COLO668 (cell line): ENCODE data around the gene MLLT10.

Experiments
- DNase-seq: peaks from one replicate; lab custom pipeline; 2025; ENCODE audit not compliant: unreplicated experiment; lab: John Stamatoyannopoulos, UW

MLLT10 gene

GRCh38 chr10:21501091-21501490 lies 32.9 kb upstream of the MLLT10 start:
- no peak for DNase-seq

- no peak for DNase-seq
Observed at GRCh38 chr10:21501731-21502347, 32.2 kb upstream of the MLLT10 start.

- no peak for DNase-seq
Observed at GRCh38 chr10:21502348-21502740, 31.7 kb upstream of the MLLT10 start.

- DNase-seq: no peak
Observed at GRCh38 chr10:21503542-21503941, 30.5 kb upstream of the MLLT10 start.

- DNase-seq: no peak
Observed at GRCh38 chr10:21505711-21506278, 28.2 kb upstream of the MLLT10 start.

- DNase-seq: no peak
Observed at GRCh38 chr10:21506351-21506750, 27.7 kb upstream of the MLLT10 start.

- DNase-seq: no peak
Observed at GRCh38 chr10:21507150-21507549, 26.9 kb upstream of the MLLT10 start.

GRCh38 chr10:21508706-21509331 lies 25.2 kb upstream of the MLLT10 start:
- DNase-seq: no peak

- DNase-seq: no peak
Observed at GRCh38 chr10:21509341-21510240, 24.4 kb upstream of the MLLT10 start.

- DNase-seq: no peak
Observed at GRCh38 chr10:21510241-21511094, 23.6 kb upstream of the MLLT10 start.

- DNase-seq: no peak
Observed at GRCh38 chr10:21511095-21511570, 22.9 kb upstream of the MLLT10 start.

GRCh38 chr10:21511946-21512572 lies 22.0 kb upstream of the MLLT10 start:
- DNase-seq: no peak

GRCh38 chr10:21512573-21513404 lies 21.2 kb upstream of the MLLT10 start:
- no peak for DNase-seq

- DNase-seq: no peak
Observed at GRCh38 chr10:21513405-21513788, 20.6 kb upstream of the MLLT10 start.

GRCh38 chr10:21514129-21514817 lies 19.8 kb upstream of the MLLT10 start:
- no peak for DNase-seq

- no peak for DNase-seq
Observed at GRCh38 chr10:21514818-21515351, 19.1 kb upstream of the MLLT10 start.

- no peak for DNase-seq
Observed at GRCh38 chr10:21515361-21516241, 18.4 kb upstream of the MLLT10 start.
